Fibroblast of the aortic adventitia (primary cell): ENCODE results near the gene ADAMTS20. TPM values are rescaled to one million over a fixed set of nuclear protein-coding genes. Genes with fewer than 3 reads are reported as not detected.
A peak's percentile ranks its signal among the peaks of the same experiment; 100 is the strongest.

Source experiments
- DNase-seq: peaks from one replicate; pipeline ENCODE4 v3.0.0-alpha.2; 2010; ENCODE audit warnings: low read depth
- H3K4me3 ChIP-seq: 2 replicates; pipeline ENCODE4 v1.5.1; 2011; ENCODE audit warnings: low read depth, mild to moderate bottlenecking, control low read depth, low read length, moderate library complexity
- total RNA-seq: library from RNA; depleted of rRNA; stranded (reverse); fragments of >200 nt; gene quantifications from 2 replicates; pipeline ENCODE4 v1.2.3, GENCODE V29; 2012; ENCODE audit warnings: low replicate concordance
- TF ChIP-seq, protein P1 (sequence below): IDR thresholded peaks from 2 replicates; pipeline ENCODE4 v1.5.1; 2011; ENCODE audit warnings: mild to moderate bottlenecking, low read length, control low read depth, inconsistent platforms; ENCODE audit not compliant: insufficient read depth

ADAMTS20 gene
- total RNA-seq, 1 donor: not detected

DNA sequence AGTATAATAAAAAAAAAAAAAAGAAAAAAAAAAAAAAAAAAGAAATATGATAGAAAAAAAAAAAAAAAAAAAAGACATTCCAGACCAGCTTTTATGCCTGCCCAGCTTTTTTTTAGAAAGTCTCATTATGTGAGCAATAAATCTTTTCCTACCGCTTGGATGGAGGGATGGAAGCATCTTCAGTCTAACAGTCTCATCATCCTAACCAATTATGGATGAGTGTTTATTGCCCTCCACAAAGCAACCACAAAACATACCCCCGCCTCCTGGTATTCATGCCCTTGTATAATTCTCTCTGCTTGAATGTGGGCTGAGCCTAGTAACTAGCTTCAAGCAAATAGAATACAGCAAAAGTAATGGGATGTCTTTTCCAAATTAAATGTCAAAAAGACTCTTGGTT, 33.7 kb upstream of the ADAMTS20 start:
- TF ChIP-seq, protein P1, sequence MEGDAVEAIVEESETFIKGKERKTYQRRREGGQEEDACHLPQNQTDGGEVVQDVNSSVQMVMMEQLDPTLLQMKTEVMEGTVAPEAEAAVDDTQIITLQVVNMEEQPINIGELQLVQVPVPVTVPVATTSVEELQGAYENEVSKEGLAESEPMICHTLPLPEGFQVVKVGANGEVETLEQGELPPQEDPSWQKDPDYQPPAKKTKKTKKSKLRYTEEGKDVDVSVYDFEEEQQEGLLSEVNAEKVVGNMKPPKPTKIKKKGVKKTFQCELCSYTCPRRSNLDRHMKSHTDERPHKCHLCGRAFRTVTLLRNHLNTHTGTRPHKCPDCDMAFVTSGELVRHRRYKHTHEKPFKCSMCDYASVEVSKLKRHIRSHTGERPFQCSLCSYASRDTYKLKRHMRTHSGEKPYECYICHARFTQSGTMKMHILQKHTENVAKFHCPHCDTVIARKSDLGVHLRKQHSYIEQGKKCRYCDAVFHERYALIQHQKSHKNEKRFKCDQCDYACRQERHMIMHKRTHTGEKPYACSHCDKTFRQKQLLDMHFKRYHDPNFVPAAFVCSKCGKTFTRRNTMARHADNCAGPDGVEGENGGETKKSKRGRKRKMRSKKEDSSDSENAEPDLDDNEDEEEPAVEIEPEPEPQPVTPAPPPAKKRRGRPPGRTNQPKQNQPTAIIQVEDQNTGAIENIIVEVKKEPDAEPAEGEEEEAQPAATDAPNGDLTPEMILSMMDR: no peak
- no peak for DNase-seq
- H3K4me3 ChIP-seq: no peak overlapping the region

DNA sequence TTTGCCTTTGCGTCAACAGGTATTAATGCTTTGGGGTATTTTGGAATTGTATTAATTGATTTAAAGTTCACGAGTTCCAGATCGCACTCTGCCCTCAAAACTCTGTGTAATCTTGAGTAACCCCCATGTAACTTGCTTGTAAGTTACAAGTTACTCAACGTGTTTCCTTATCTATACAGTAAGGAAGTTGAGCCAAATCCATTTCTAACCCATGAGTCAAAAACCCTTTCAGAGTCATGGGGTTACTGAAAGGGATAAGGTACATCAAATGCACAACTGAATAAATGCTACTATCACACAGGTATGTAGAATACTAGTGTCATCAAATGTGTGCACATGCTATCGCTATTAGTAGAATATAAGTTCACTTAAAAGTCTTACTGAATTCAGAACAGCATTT, 28.6 kb upstream of the ADAMTS20 start:
- no peak overlapping the region for H3K4me3 ChIP-seq
- TF ChIP-seq, protein P1: no peak
- no peak for DNase-seq

DNA sequence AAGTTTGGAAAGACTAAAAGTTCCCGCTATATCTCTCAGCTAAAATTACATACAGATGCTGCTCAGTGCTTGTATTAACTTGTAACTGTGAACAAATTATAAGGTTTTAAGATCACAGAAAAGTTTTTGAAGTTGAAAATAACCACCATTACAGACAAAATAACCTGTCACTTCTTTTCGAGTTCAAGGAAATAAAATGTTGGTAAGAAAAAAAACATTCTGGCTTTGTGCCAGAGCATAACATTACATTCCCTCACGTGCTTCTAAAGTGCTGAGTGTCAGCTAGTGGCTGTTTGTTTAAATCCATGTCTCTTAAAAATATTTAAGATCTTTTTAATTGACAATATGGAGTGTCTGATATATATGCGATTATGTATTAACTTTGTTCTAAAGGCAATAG, 27.2 kb upstream of the ADAMTS20 start:
- H3K4me3 ChIP-seq: no peak overlapping the region
- no peak for DNase-seq
- TF ChIP-seq, protein P1: no peak

DNA sequence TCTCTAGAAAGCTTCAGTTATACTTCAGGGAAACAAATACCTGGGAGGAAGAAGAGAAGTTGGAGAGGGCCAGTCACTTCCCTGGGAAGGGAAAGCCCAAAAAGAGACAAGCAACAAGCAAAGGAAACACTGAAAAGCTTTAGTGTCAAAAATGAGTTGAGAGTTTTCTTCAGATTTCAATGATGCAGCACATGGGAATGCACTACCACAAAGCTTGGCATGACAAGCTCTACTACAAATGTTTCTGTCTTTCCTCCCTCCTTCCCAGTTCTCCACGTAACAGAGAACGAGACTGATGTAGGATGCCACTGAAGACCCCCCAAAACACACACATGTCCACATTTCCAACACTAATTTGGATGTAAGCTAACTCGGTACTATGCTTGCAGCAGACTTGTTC, 26.8 kb upstream of the ADAMTS20 start:
- peak; percentile 1 for DNase-seq
- TF ChIP-seq, protein P1: no peak
- H3K4me3 ChIP-seq: no peak overlapping the region

DNA sequence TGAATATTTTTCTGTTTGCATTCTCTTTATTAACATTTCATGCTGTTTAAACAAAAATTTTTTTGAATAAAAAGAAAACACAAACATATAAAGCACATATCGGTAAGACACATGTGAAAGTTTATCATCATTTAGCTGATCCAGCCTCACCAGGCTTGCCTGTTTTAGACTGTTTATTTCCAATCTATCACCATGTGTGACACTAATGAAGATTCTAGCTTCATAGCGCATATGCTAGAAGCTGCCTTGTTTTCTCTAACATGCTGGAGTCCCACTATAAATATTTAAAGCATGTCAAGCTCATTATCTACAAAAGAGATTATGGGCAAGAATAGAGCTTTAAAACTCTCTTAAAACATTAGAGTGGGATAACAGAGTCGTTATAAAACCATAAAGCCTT, 25.4 kb upstream of the ADAMTS20 start:
- DNase-seq: no peak

DNA sequence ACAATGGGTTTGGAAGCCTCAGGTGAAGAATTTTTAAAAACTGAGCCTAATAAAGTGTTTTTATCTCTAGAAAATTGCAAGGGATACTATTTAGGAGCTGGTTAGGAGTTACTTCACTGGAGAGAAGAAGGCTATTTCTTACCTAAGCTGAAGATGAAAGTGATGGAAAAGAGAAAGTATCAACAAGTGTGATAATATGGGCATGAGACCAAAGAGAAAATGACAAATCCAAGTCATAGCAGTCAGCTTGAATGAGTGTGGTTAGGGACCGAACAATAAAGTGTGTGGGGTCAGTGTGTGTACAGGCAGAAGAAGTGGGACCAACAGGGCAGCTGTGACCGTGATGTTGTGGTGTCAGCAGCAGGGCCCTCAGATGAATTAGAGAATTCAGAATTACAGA, 24.2 kb upstream of the ADAMTS20 start:
- no peak for DNase-seq
- H3K4me3 ChIP-seq: no peak overlapping the region
- TF ChIP-seq, protein P1: no peak

More for the DNA sequence above, 25.4 kb upstream of the ADAMTS20 start:
- H3K4me3 ChIP-seq: no peak overlapping the region
- TF ChIP-seq, protein P1: no peak

DNA sequence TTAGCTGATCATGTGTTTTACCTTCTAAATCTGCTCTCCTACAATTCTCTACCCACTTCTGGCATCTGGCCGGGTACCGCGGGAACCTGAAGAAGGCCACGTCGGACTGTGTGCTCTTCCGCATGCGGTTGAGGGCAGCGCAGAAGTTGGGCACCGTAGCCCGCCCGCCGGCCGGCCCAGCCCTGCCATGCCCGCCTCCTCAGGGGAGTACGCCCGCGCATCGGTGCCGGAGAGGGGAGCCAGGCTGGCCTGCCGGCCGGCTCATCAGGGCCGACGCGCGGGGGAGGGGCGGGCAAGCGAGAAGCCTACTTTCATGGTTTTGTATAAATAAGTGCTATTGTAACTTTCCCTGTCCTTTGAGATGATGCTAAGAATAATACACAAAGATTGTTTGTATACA, 19.9 kb upstream of the ADAMTS20 start:
- no peak overlapping the region for H3K4me3 ChIP-seq
- TF ChIP-seq, protein P1: no peak
- no peak for DNase-seq
